AG09319 (cell line): ENCODE data around the gene EDN1.

ENCODE experiments used
- DNase-seq: peaks from one replicate; pipeline ENCODE4 v3.0.0-alpha.2; 2010; ENCODE audit warnings: low read depth; ENCODE audit errors: extremely low read depth
- CTCF ChIP-seq: IDR thresholded peaks from 2 replicates; pipeline ENCODE4 v1.5.1; 2011; ENCODE audit warnings: low read depth, mild to moderate bottlenecking, inconsistent platforms, low read length, moderate library complexity

The EDN1 gene

GRCh38 chr6:12289933-12290820 is at the start of gene EDN1:
EDN1 (plus strand) TSS chr6:12290361; CDS start chr6:12290630, 269 bp downstream.
- TF ChIP-seq CTCF = peak; percentile 55
- DNase-seq = peak; percentile 52

GRCh38 chr6:12241493-12242175 is 48.5 kb upstream of the EDN1 start:
- DNase-seq = no peak
- no peak for TF ChIP-seq CTCF

GRCh38 chr6:12243169-12243568 is 47.0 kb upstream of the EDN1 start:
- DNase-seq = no peak
- TF ChIP-seq CTCF = no peak

GRCh38 chr6:12245360-12245759 is 44.8 kb upstream of the EDN1 start:
- no peak for DNase-seq
- TF ChIP-seq CTCF = no peak

- TF ChIP-seq CTCF = no peak
- no peak for DNase-seq
These were observed 44.1 kb upstream of the EDN1 start for GRCh38 chr6:12245763-12246718.

- no peak for TF ChIP-seq CTCF
- DNase-seq = no peak
These were observed 43.3 kb upstream of the EDN1 start for GRCh38 chr6:12246900-12247299.
